HEK293 (cell line): Measurements from ENCODE around the gene RBBP8NL.
A peak's percentile ranks its signal among the peaks of the same experiment; 100 is the strongest.

Source experiments
- GFI1B ChIP-seq: fragments of 450-650 bp; formaldehyde crosslinking; IDR thresholded peaks from 2 replicates; pipeline ENCODE4 v1.5.1; 2016; ENCODE audit warnings: missing biosample characterization, missing genetic modification characterization
- GLI2 ChIP-seq: fragments of 450-650 bp; formaldehyde crosslinking; IDR thresholded peaks from 2 replicates; pipeline ENCODE4; 2017; ENCODE audit warnings: missing biosample characterization, missing genetic modification characterization, low read depth, borderline replicate concordance
- GLIS1 ChIP-seq: fragments of 450-650 bp; formaldehyde crosslinking; IDR thresholded peaks from 2 replicates; pipeline ENCODE4 v1.5.1; 2016; ENCODE audit warnings: missing biosample characterization, missing genetic modification characterization
- MZF1 ChIP-seq: fragments of 450-650 bp; formaldehyde crosslinking; IDR thresholded peaks from 2 replicates; pipeline ENCODE4 v1.5.1; 2017; ENCODE audit warnings: missing biosample characterization, missing genetic modification characterization, borderline replicate concordance
- PRDM1 ChIP-seq: fragments of 450-650 bp; formaldehyde crosslinking; IDR thresholded peaks from 2 replicates; pipeline ENCODE4; 2016; ENCODE audit warnings: missing biosample characterization, missing genetic modification characterization
- PRDM4 ChIP-seq: fragments of 450-650 bp; formaldehyde crosslinking; IDR thresholded peaks from 2 replicates; pipeline ENCODE4 v1.5.1; 2017; ENCODE audit warnings: missing biosample characterization, missing genetic modification characterization
- SCRT2 ChIP-seq: fragments of 450-650 bp; formaldehyde crosslinking; IDR thresholded peaks from 2 replicates; pipeline ENCODE4 v1.5.1; 2016; ENCODE audit warnings: missing biosample characterization, missing genetic modification characterization
- SETDB1 ChIP-seq: IDR thresholded peaks from one replicate; pipeline ENCODE4 v1.6.1; 2017; ENCODE audit warnings: mild to moderate bottlenecking, low read length, moderate library complexity, mixed read lengths; ENCODE audit not compliant: insufficient read length
- SP2 ChIP-seq: fragments of 450-650 bp; formaldehyde crosslinking; IDR thresholded peaks from 2 replicates; pipeline ENCODE4 v1.5.1; 2016; ENCODE audit warnings: missing biosample characterization, missing genetic modification characterization
- ZBTB20 ChIP-seq: fragments of 450-650 bp; formaldehyde crosslinking; IDR thresholded peaks from 2 replicates; pipeline ENCODE4 v1.5.1; 2016; ENCODE audit warnings: missing biosample characterization, missing genetic modification characterization
- ZBTB7A ChIP-seq: fragments of 450-650 bp; formaldehyde crosslinking; IDR thresholded peaks from 2 replicates; pipeline ENCODE4 v1.5.1; 2016; ENCODE audit warnings: low read depth, missing biosample characterization, missing genetic modification characterization
- ZFP41 ChIP-seq: fragments of 450-650 bp; formaldehyde crosslinking; IDR thresholded peaks from 2 replicates; pipeline ENCODE4 v1.5.1; 2016; ENCODE audit warnings: missing biosample characterization, missing genetic modification characterization, borderline replicate concordance
- ZIC2 ChIP-seq: fragments of 450-650 bp; formaldehyde crosslinking; IDR thresholded peaks from 2 replicates; pipeline ENCODE4 v1.5.1; 2016; ENCODE audit warnings: missing biosample characterization, missing genetic modification characterization
- ZNF133 ChIP-seq: fragments of 450-650 bp; formaldehyde crosslinking; IDR thresholded peaks from 2 replicates; pipeline ENCODE4 v1.5.1; 2016; ENCODE audit warnings: missing biosample characterization, missing genetic modification characterization
- ZNF214 ChIP-seq: fragments of 450-650 bp; formaldehyde crosslinking; IDR thresholded peaks from 2 replicates; pipeline ENCODE4 v1.5.1; 2017; ENCODE audit warnings: missing biosample characterization, mild to moderate bottlenecking, missing genetic modification characterization, borderline replicate concordance
- ZNF274 ChIP-seq, 2 experiments: fragments of 200-500 bp in 1 of 2; fragments of 450-650 bp in 1 of 2; sonication (Bioruptor generic) in 1 of 2; formaldehyde crosslinking in 1 of 2; IDR thresholded peaks; 2 replicates each; pipeline versions ENCODE4 v1.5.1 to v1.6.1; 2014 to 2016; ENCODE audit warnings: borderline replicate concordance in 1 of 2, inconsistent platforms in 1 of 2, low read length in 1 of 2, missing biosample characterization in 1 of 2, missing genetic modification characterization in 1 of 2
- ZNF280D ChIP-seq: fragments of 450-650 bp; formaldehyde crosslinking; IDR thresholded peaks from 2 replicates; pipeline ENCODE4 v1.5.1; 2016; ENCODE audit warnings: missing biosample characterization, missing genetic modification characterization
- ZNF366 ChIP-seq: fragments of 450-650 bp; formaldehyde crosslinking; conservative IDR thresholded peaks from 2 replicates; pipeline ENCODE4 v1.5.1; 2016; ENCODE audit warnings: missing biosample characterization, missing genetic modification characterization
- ZNF510 ChIP-seq: fragments of 450-650 bp; formaldehyde crosslinking; IDR thresholded peaks from 2 replicates; pipeline ENCODE4 v1.5.1; 2018; ENCODE audit warnings: mild to moderate bottlenecking, missing genetic modification characterization, missing biosample characterization; ENCODE audit not compliant: insufficient replicate concordance
- ZNF548 ChIP-seq: fragments of 450-650 bp; formaldehyde crosslinking; IDR thresholded peaks from 2 replicates; pipeline ENCODE4 v1.5.1; 2016; ENCODE audit warnings: missing biosample characterization, missing genetic modification characterization
- ZNF623 ChIP-seq: fragments of 450-650 bp; formaldehyde crosslinking; IDR thresholded peaks from 2 replicates; pipeline ENCODE4 v1.5.1; 2016; ENCODE audit warnings: missing biosample characterization, missing genetic modification characterization
- ZNF776 ChIP-seq: fragments of 450-650 bp; formaldehyde crosslinking; IDR thresholded peaks from 2 replicates; pipeline ENCODE4 v1.5.0; 2017; ENCODE audit warnings: missing biosample characterization, missing genetic modification characterization, borderline replicate concordance
- ZSCAN5A ChIP-seq: fragments of 450-650 bp; formaldehyde crosslinking; IDR thresholded peaks from 2 replicates; pipeline ENCODE4 v1.5.1; 2016; ENCODE audit warnings: missing biosample characterization, missing genetic modification characterization
- TF ChIP-seq, protein P1 (sequence below): fragments of 450-650 bp; formaldehyde crosslinking; IDR thresholded peaks from 2 replicates; pipeline ENCODE4 v1.5.1; 2016; ENCODE audit warnings: missing biosample characterization, missing genetic modification characterization
- TF ChIP-seq, protein P2 (sequence below): fragments of 450-650 bp; formaldehyde crosslinking; IDR thresholded peaks from 2 replicates; pipeline ENCODE4 v1.5.1; 2016; ENCODE audit warnings: missing biosample characterization, missing genetic modification characterization
- TF ChIP-seq, protein P3 (sequence below): fragments of 450-650 bp; formaldehyde crosslinking; IDR thresholded peaks from 2 replicates; pipeline ENCODE4 v1.5.1; 2016; ENCODE audit warnings: missing biosample characterization, missing genetic modification characterization

RBBP8NL gene

DNA sequence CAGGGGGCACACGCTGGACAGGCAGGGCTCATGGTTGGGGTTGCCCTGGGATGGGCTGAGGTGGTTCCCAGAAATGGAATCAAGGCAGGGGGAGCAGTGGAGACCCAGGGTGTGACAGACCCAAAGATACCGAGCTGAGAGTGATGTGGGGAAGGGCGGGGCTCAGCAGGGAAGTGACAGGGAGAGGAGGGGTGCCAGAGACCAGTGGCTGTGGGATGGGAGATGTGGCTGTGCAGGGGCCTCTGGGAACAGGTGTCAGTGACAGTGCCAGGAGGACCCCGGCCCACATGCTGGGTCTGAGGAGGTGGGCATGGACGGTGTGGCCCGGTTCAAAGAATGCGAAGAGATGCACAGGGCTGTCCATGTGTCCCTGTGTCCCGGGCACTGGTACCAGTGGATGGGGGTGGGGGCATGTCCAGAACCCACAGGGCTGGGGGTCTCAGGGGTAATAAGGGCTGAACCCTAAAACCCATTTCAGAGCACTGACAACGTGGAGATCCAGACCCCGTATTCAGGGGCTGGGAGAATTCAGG lies 21.3 kb downstream of the RBBP8NL start (continued):
- TF ChIP-seq ZFP41 (tag by site-specific recombination) (no peak), SP2 (tag by site-specific recombination) (peak; percentile 40), GFI1B (tag by site-specific recombination) (no peak), GLI2 (tag by site-specific recombination) (no peak), MZF1 (tag by site-specific recombination) (no peak), PRDM1 (tag by site-specific recombination) (no peak), ZNF133 (tag by site-specific recombination) (no peak), ZNF510 (tag by site-specific recombination) (no peak), SCRT2 (tag by site-specific recombination) (no peak), ZNF776 (tag by site-specific recombination) (no peak), ZBTB7A (tag by site-specific recombination) (peak; percentile 19; the same call in 1 of the 2 replicates), ZSCAN5A (tag by site-specific recombination) (no peak), ZIC2 (tag by site-specific recombination) (peak; percentile 33; the same call in 1 of the 2 replicates), GLIS1 (tag by site-specific recombination) (peak; percentile 36), SETDB1 (no peak), ZNF214 (tag by site-specific recombination) (no peak), ZNF548 (tag by site-specific recombination) (no peak), ZNF280D (tag by site-specific recombination) (no peak), ZBTB20 (0 out of 2 replicates have a peak, but pooled peaks have one; percentile 14), ZNF623 (tag by site-specific recombination) (no peak), ZNF274 (IDR thresholded peaks at IDR 0.05; ENCODE audit: low read length) (no peak), ZNF274 (tag by site-specific recombination; IDR thresholded peaks at IDR 0.05; ENCODE audit: borderline replicate concordance) (no peak), ZNF366 (tag by site-specific recombination) (no peak), PRDM4 (tag by site-specific recombination) (no peak)
- TF ChIP-seq, protein P1, sequence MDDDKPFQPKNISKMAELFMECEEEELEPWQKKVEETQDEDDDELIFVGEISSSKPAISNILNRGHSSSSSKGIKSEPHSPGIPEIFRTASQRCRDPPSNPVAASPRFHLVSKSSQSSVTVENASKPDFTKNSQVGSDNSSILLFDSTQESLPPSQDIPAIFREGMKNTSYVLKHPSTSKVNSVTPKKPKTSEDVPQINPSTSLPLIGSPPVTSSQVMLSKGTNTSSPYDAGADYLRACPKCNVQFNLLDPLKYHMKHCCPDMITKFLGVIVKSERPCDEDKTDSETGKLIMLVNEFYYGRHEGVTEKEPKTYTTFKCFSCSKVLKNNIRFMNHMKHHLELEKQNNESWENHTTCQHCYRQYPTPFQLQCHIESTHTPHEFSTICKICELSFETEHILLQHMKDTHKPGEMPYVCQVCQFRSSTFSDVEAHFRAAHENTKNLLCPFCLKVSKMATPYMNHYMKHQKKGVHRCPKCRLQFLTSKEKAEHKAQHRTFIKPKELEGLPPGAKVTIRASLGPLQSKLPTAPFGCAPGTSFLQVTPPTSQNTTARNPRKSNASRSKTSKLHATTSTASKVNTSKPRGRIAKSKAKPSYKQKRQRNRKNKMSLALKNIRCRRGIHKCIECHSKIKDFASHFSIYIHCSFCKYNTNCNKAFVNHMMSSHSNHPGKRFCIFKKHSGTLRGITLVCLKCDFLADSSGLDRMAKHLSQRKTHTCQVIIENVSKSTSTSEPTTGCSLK (tag by site-specific recombination), result no peak
- TF ChIP-seq, protein P2, sequence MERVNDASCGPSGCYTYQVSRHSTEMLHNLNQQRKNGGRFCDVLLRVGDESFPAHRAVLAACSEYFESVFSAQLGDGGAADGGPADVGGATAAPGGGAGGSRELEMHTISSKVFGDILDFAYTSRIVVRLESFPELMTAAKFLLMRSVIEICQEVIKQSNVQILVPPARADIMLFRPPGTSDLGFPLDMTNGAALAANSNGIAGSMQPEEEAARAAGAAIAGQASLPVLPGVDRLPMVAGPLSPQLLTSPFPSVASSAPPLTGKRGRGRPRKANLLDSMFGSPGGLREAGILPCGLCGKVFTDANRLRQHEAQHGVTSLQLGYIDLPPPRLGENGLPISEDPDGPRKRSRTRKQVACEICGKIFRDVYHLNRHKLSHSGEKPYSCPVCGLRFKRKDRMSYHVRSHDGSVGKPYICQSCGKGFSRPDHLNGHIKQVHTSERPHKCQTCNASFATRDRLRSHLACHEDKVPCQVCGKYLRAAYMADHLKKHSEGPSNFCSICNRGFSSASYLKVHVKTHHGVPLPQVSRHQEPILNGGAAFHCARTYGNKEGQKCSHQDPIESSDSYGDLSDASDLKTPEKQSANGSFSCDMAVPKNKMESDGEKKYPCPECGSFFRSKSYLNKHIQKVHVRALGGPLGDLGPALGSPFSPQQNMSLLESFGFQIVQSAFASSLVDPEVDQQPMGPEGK (tag by site-specific recombination), result peak; percentile 21; the same call in 1 of the 2 replicates
- TF ChIP-seq, protein P3, sequence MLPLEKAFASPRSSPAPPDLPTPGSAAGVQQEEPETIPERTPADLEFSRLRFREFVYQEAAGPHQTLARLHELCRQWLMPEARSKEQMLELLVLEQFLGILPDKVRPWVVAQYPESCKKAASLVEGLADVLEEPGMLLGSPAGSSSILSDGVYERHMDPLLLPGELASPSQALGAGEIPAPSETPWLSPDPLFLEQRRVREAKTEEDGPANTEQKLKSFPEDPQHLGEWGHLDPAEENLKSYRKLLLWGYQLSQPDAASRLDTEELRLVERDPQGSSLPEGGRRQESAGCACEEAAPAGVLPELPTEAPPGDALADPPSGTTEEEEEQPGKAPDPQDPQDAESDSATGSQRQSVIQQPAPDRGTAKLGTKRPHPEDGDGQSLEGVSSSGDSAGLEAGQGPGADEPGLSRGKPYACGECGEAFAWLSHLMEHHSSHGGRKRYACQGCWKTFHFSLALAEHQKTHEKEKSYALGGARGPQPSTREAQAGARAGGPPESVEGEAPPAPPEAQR, result no peak
